ENCODE results near the gene DFFB.

DFFB gene

GRCh38 chr1:3900150-3900968, 43.1 kb downstream of the DFFB start, which contains the start of gene C1orf174:
Gene C1orf174, minus strand, starts transcription at chr1:3900272. Its CDS starts 86 bp downstream, at chr1:3900186.
- H3K9me2 ChIP-seq (replicated peaks; ENCODE audit: low read depth, low read length) = no peaks in the 10 kb centered on the region
- TF ChIP-seq EZH2phosphoT487 (IDR thresholded peaks at IDR 0.05; ENCODE audit: borderline replicate concordance) = no peak
- TF ChIP-seq CTCF (conservative IDR thresholded peaks at IDR 0.05; ENCODE audit: low read length) = no peak
- H3K4me2 ChIP-seq (ENCODE audit: low read depth, low read length, poor library complexity, severe bottlenecking) = peak within 1 kb of the TSS; percentile 91
- peak within 1 kb of the TSS; percentile 95 for H2AFZ ChIP-seq (ENCODE audit: low read length)
- H3K9me3 ChIP-seq (ENCODE audit: insufficient read depth, low read depth, low read length) = no peaks in the 10 kb centered on the region
- H3K4me1 ChIP-seq (ENCODE audit: insufficient read depth, low read length, poor library complexity, severe bottlenecking) = peaks cover 53% of the 10 kb centered on the region
- H3K79me2 ChIP-seq (ENCODE audit: insufficient read depth, low read length) = peaks cover 46% of the 10 kb centered on the region
- H3F3A ChIP-seq (ENCODE audit: low read depth) = no peaks in the 10 kb centered on the region
- H3K36me3 ChIP-seq (ENCODE audit: insufficient read depth, low read length) = no peaks in the 10 kb centered on the region; the same call in 1 of the 2 replicates
- peak within 1 kb of the TSS; percentile 92 for H3K4me3 ChIP-seq (ENCODE audit: low read length, poor library complexity, severe bottlenecking)
- H3K27me3 ChIP-seq (ENCODE audit: insufficient read depth, low read length, poor library complexity, severe bottlenecking) = no peaks in the 10 kb centered on the region
- H4K20me1 ChIP-seq (ENCODE audit: insufficient read depth, low read length, poor library complexity, severe bottlenecking) = peaks cover 24% of the 10 kb centered on the region
- H3K9ac ChIP-seq (ENCODE audit: low read depth, low read length, poor library complexity, severe bottlenecking) = peak within 1 kb of the TSS; percentile 96

GRCh38 chr1:3900969-3901529, 43.8 kb downstream of the DFFB start:
- Histone ChIP-seq H4K20me1 (ENCODE audit: insufficient read depth, low read length, poor library complexity, severe bottlenecking) (peaks cover 22% of the 10 kb centered on the region), H3K27me3 (ENCODE audit: insufficient read depth, low read length, poor library complexity, severe bottlenecking) (no peaks in the 10 kb centered on the region), H2AFZ (ENCODE audit: low read length) (peak overlapping the region; percentile 95), H3K4me3 (ENCODE audit: low read length, poor library complexity, severe bottlenecking) (peak overlapping the region; percentile 92), H3K4me1 (ENCODE audit: insufficient read depth, low read length, poor library complexity, severe bottlenecking) (peaks cover 52% of the 10 kb centered on the region), H3K36me3 (ENCODE audit: insufficient read depth, low read length) (no peaks in the 10 kb centered on the region), H3F3A (ENCODE audit: low read depth) (no peaks in the 10 kb centered on the region), H3K9me2 (replicated peaks; ENCODE audit: low read depth, low read length) (no peaks in the 10 kb centered on the region), H3K9me3 (ENCODE audit: insufficient read depth, low read depth, low read length) (no peaks in the 10 kb centered on the region), H3K79me2 (ENCODE audit: insufficient read depth, low read length) (peaks cover 39% of the 10 kb centered on the region), H3K9ac (ENCODE audit: low read depth, low read length, poor library complexity, severe bottlenecking) (peak overlapping the region; percentile 96), H3K4me2 (ENCODE audit: low read depth, low read length, poor library complexity, severe bottlenecking) (peak overlapping the region; percentile 91)
- TF ChIP-seq CTCF (conservative IDR thresholded peaks at IDR 0.05; ENCODE audit: low read length) = no peak
- TF ChIP-seq EZH2phosphoT487 (IDR thresholded peaks at IDR 0.05; ENCODE audit: borderline replicate concordance) = no peak

- Histone ChIP-seq H3K4me3 (ENCODE audit: low read length, poor library complexity, severe bottlenecking) (no peak overlapping the region), H3K36me3 (ENCODE audit: insufficient read depth, low read length) (no peaks in the 10 kb centered on the region), H3K27me3 (ENCODE audit: insufficient read depth, low read length, poor library complexity, severe bottlenecking) (no peaks in the 10 kb centered on the region), H3K9me2 (replicated peaks; ENCODE audit: low read depth, low read length) (no peaks in the 10 kb centered on the region), H3K4me1 (ENCODE audit: insufficient read depth, low read length, poor library complexity, severe bottlenecking) (peaks cover 44% of the 10 kb centered on the region), H3F3A (ENCODE audit: low read depth) (no peaks in the 10 kb centered on the region), H3K9me3 (ENCODE audit: insufficient read depth, low read depth, low read length) (no peaks in the 10 kb centered on the region), H4K20me1 (ENCODE audit: insufficient read depth, low read length, poor library complexity, severe bottlenecking) (peaks cover 13% of the 10 kb centered on the region), H3K79me2 (ENCODE audit: insufficient read depth, low read length) (peaks cover 28% of the 10 kb centered on the region), H3K9ac (ENCODE audit: low read depth, low read length, poor library complexity, severe bottlenecking) (peak overlapping the region; percentile 72), H3K4me2 (ENCODE audit: low read depth, low read length, poor library complexity, severe bottlenecking) (peak overlapping the region; percentile 67), H2AFZ (ENCODE audit: low read length) (no peak overlapping the region)
- TF ChIP-seq CTCF (conservative IDR thresholded peaks at IDR 0.05; ENCODE audit: low read length) (no peak), EZH2phosphoT487 (IDR thresholded peaks at IDR 0.05; ENCODE audit: borderline replicate concordance) (no peak)
Observed at GRCh38 chr1:3902111-3902511, 44.8 kb downstream of the DFFB start.
